A549 (cell line): Measurements from ENCODE around the gene HPGD.

Source experiments
- CHD2 ChIP-seq: fragments of 150-350 bp; IDR thresholded peaks from 2 replicates; pipeline ENCODE4 v1.6.1; 2014; ENCODE audit warnings: low read length; ENCODE audit not compliant: partially characterized antibody
- CTCF ChIP-seq: fragments of >200 bp; sonication (Bioruptor Twin); formaldehyde crosslinking; IDR thresholded peaks from 3 replicates; pipeline ENCODE4 v1.5.1; 2016
- HOXB5 ChIP-seq: fragments of 250-450 bp; sonication (Bioruptor Pico); IDR thresholded peaks from 2 replicates; pipeline ENCODE4 v1.5.0; 2020; ENCODE audit warnings: mild to moderate bottlenecking, moderate library complexity
- MAZ ChIP-seq: fragments of 150-350 bp; IDR thresholded peaks from 2 replicates; pipeline ENCODE4 v1.6.1; 2014; ENCODE audit warnings: antibody characterized with exemption, low read depth, low read length, borderline replicate concordance
- POLR2A ChIP-seq: IDR thresholded peaks from 2 replicates; pipeline ENCODE4 v1.6.1; 2012; ENCODE audit warnings: mild to moderate bottlenecking, low read length
- RAD21 ChIP-seq, 2 experiments: fragments of >200 bp in 1 of 2; sonication (Bioruptor Twin) in 1 of 2; formaldehyde crosslinking in 1 of 2; IDR thresholded peaks in 1 of 2; conservative IDR thresholded peaks in 1 of 2; 2 replicates in 1 of 2; 3 replicates in 1 of 2; pipeline ENCODE4 v1.6.1; 2012 to 2018; ENCODE audit warnings: inconsistent platforms in 1 of 2
- TF ChIP-seq, protein P1 (sequence below): IDR thresholded peaks from 2 replicates; pipeline ENCODE4 v1.6.1; 2012; ENCODE audit warnings: low read depth, borderline replicate concordance

DNA sequence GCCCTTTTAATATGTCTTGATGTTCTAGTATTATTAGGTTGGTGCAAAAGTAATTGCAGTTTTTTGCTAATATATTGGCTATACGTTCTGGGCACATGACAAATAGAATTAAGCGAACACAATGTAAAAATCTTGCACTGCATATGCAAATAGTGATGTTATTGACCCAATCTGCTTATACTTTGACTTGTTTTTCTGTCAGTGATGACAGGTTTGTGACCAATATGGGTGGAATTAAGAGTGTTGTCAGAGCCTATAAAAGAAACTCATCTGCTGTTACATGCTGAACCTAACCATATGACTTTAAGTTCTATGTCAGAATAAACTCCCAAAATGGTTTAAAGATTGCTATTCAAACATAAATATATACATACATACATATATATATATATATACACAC is 30.7 kb upstream of the HPGD start:
- TF ChIP-seq HOXB5 (no peak), MAZ (no peak), POLR2A (no peak), CHD2 (no peak), CTCF (no peak), RAD21 (conservative IDR thresholded peaks at IDR 0.05 in 1 of 2, IDR thresholded peaks at IDR 0.05 in 1 of 2) (no peak)
- TF ChIP-seq, protein P1, sequence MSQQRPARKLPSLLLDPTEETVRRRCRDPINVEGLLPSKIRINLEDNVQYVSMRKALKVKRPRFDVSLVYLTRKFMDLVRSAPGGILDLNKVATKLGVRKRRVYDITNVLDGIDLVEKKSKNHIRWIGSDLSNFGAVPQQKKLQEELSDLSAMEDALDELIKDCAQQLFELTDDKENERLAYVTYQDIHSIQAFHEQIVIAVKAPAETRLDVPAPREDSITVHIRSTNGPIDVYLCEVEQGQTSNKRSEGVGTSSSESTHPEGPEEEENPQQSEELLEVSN = no peak
